OCI-LY7 (cell line): ENCODE measurements around the gene MMRN1.

Source experiments
- CTCF ChIP-seq: fragments of 200-600 bp; sonication (generic); conservative IDR thresholded peaks from 2 replicates; pipeline ENCODE4 v1.5.1; 2014; ENCODE audit warnings: mild to moderate bottlenecking, antibody characterized with exemption, low read length, moderate library complexity, mixed read lengths
- EZH2phosphoT487 ChIP-seq: fragments of 200-600 bp; sonication (generic); IDR thresholded peaks from 2 replicates; pipeline ENCODE4 v1.6.1; 2018; ENCODE audit warnings: low read depth, borderline replicate concordance, mild to moderate bottlenecking, mixed run types, antibody characterized with exemption, low read length, moderate library complexity, mixed read lengths

- no peak for TF ChIP-seq CTCF
- no peak for TF ChIP-seq EZH2phosphoT487
Observed at GRCh38 chr4:89894649-89895550, at the start of gene MMRN1.
